GM21619 (cell line): Measurements from ENCODE around the gene VAV2.
"Not testable (repeated sequence)": the region's sequence is repeated elsewhere in the genome, so short reads cannot be mapped to it uniquely, and the experiment has no call there.

Experiments used
- ATAC-seq: cut with Tn5 transposase; IDR thresholded peaks from one replicate; pipeline ENCODE4 v1.9.1; 2021; ENCODE audit not compliant: unreplicated experiment

VAV2 gene

GRCh38 chr9:133919253-133920115 lies 72.6 kb downstream of the VAV2 start:
- no peak for ATAC-seq

GRCh38 chr9:133918111-133918813 lies 73.9 kb downstream of the VAV2 start:
- ATAC-seq, result no peak

- no peak for ATAC-seq
Measured at GRCh38 chr9:133917375-133917774, 74.7 kb downstream of the VAV2 start.

- no peak for ATAC-seq
Measured at GRCh38 chr9:133916159-133916541, 76.0 kb downstream of the VAV2 start.

GRCh38 chr9:133915534-133916158 lies 76.5 kb downstream of the VAV2 start:
- no peak for ATAC-seq

GRCh38 chr9:133914442-133915342 lies 77.4 kb downstream of the VAV2 start:
- ATAC-seq, result no peak

- no peak for ATAC-seq
Measured at GRCh38 chr9:133913571-133914369, 78.4 kb downstream of the VAV2 start.

- no peak for ATAC-seq
Measured at GRCh38 chr9:133910855-133911514, 81.1 kb downstream of the VAV2 start.

GRCh38 chr9:133906932-133907910 lies 84.9 kb downstream of the VAV2 start:
- ATAC-seq, result no peak

GRCh38 chr9:133906218-133906617 lies 85.9 kb downstream of the VAV2 start:
- ATAC-seq, result no peak

- ATAC-seq, result no peak
Measured at GRCh38 chr9:133905493-133905892, 86.6 kb downstream of the VAV2 start.

- ATAC-seq, result no peak
Measured at GRCh38 chr9:133904346-133905090, 87.6 kb downstream of the VAV2 start.

GRCh38 chr9:133901184-133901835 lies 90.8 kb downstream of the VAV2 start:
- ATAC-seq, result no peak

GRCh38 chr9:133897675-133898074 lies 94.4 kb downstream of the VAV2 start:
- no peak for ATAC-seq

GRCh38 chr9:133896007-133896406 lies 96.1 kb downstream of the VAV2 start:
- not testable (repeated sequence) for ATAC-seq

GRCh38 chr9:133895335-133895734 lies 96.8 kb downstream of the VAV2 start:
- no peak for ATAC-seq
